HL-60 (cell line): ENCODE results near the gene DGUOK.

Experiments used
- GABPA ChIP-seq: IDR thresholded peaks from 2 replicates; pipeline ENCODE4 v1.6.1; 2012; ENCODE audit warnings: low read depth
- POLR2AphosphoS5 ChIP-seq: IDR thresholded peaks from 2 replicates; pipeline ENCODE4 v1.6.1; 2012; ENCODE audit warnings: low read depth
- SPI1 ChIP-seq: IDR thresholded peaks from 2 replicates; pipeline ENCODE4 v1.6.1; 2012; ENCODE audit warnings: low read depth, mild to moderate bottlenecking, borderline replicate concordance
- TF ChIP-seq, protein P1 (sequence below): IDR thresholded peaks from one replicate; pipeline ENCODE4 v1.5.1; 2011; ENCODE audit warnings: low read length, control low read depth, inconsistent platforms; ENCODE audit not compliant: insufficient read depth

DNA sequence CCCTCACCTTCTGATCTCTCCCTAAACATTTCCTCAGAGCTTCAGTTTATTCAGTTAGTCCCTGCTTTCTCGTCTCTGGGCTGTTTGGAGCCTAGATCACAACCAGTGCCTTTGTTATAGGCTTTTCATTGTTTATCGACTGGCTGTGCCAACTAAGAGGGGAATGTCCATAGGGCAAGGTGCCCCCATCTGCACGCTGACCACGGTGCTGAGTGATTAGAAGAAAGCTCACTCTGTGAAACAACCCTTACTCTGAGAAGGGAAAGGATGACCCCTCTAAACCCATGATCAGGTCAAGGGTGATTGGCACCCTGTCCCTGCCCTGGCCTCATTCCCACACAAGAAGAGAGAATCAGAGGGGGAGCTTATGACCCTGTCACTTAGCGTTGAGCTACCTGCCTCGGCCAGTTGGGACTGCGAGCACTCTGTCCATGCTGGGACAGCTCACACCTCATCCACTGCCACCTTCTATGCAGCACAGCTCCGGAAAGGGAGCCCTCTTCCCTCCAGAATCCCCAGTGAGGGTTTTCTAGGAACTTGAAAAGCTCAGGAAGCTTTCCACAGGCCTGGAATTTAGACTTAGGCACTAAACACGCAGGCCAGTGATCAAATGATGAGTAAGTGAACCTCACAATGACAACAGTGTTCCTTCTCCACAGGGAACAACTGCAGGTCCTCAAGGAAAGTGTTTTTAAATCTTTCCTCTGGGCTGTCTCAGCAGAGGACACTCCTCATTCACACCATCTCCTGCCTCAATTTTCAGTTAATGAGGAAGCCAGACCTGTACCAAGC lies 36.2 kb upstream of the DGUOK start:
- no peak for TF ChIP-seq POLR2AphosphoS5
- TF ChIP-seq, protein P1, sequence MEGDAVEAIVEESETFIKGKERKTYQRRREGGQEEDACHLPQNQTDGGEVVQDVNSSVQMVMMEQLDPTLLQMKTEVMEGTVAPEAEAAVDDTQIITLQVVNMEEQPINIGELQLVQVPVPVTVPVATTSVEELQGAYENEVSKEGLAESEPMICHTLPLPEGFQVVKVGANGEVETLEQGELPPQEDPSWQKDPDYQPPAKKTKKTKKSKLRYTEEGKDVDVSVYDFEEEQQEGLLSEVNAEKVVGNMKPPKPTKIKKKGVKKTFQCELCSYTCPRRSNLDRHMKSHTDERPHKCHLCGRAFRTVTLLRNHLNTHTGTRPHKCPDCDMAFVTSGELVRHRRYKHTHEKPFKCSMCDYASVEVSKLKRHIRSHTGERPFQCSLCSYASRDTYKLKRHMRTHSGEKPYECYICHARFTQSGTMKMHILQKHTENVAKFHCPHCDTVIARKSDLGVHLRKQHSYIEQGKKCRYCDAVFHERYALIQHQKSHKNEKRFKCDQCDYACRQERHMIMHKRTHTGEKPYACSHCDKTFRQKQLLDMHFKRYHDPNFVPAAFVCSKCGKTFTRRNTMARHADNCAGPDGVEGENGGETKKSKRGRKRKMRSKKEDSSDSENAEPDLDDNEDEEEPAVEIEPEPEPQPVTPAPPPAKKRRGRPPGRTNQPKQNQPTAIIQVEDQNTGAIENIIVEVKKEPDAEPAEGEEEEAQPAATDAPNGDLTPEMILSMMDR, result no peak
- TF ChIP-seq GABPA, result no peak
- TF ChIP-seq SPI1, result no peak
